Stimulated activated memory B cell treated with anti-CD40 and anti-IgM and Interleukin-4, amounts not matched to agents 10 μg/mL and 1 μg/mL and 100 μg/mL, for 72 hours (primary cell): Measurements from ENCODE around the gene BABAM2.

ENCODE experiments used
- ATAC-seq: fragments of 150-1000 bp; cut with Tn5 transposase; 2 replicates; pipeline ENCODE4 v1.10.0; 2021
- H3K27ac Mint-ChIP-seq: one replicate; pipeline ENCODE4 v1.8.0; 2022; ENCODE audit warnings: mild to moderate bottlenecking, mixed read lengths
- H3K27me3 Mint-ChIP-seq: one replicate; pipeline ENCODE4 v1.8.0; 2022; ENCODE audit warnings: mixed read lengths
- H3K36me3 Mint-ChIP-seq: one replicate; pipeline ENCODE4 v1.8.0; 2022; ENCODE audit warnings: mixed read lengths
- H3K4me1 Mint-ChIP-seq: one replicate; pipeline ENCODE4 v1.8.0; 2022; ENCODE audit warnings: mixed read lengths
- H3K4me3 Mint-ChIP-seq: one replicate; pipeline ENCODE4 v1.8.0; 2022; ENCODE audit warnings: mild to moderate bottlenecking, moderate library complexity, mixed read lengths
- H3K9me3 Mint-ChIP-seq: one replicate; pipeline ENCODE4 v1.8.0; 2022; ENCODE audit warnings: mixed read lengths

The BABAM2 gene

DNA sequence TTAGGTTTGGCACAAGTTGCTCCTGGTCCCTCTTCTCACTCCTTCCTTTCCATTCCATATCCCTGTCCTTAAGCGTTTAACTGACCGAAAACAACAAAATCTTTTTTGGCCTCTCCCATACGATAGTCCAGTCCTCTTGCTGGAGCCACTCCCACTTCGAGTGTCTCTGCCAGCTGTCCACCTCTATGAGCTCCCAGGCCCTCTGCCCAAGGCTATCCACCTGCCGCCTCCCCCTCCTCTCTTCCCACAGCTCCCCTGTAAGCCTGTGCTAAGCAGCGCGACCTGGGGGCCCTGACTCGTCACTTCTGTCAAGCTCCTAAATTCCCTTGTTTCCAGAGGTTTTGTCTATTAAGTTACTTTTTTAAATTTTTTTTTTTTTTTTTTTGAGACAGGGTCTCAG, 455.1 kb downstream of the BABAM2 start:
- H3K27me3 Mint-ChIP-seq, result peaks cover 19% of the 10 kb centered on the region
- no peaks in the 10 kb centered on the region for H3K9me3 Mint-ChIP-seq
- H3K36me3 Mint-ChIP-seq, result no peaks in the 10 kb centered on the region
- no peak overlapping the region for H3K27ac Mint-ChIP-seq
- H3K4me3 Mint-ChIP-seq, result no peak overlapping the region
- H3K4me1 Mint-ChIP-seq, result peaks cover 5% of the 10 kb centered on the region
- no peak for ATAC-seq

DNA sequence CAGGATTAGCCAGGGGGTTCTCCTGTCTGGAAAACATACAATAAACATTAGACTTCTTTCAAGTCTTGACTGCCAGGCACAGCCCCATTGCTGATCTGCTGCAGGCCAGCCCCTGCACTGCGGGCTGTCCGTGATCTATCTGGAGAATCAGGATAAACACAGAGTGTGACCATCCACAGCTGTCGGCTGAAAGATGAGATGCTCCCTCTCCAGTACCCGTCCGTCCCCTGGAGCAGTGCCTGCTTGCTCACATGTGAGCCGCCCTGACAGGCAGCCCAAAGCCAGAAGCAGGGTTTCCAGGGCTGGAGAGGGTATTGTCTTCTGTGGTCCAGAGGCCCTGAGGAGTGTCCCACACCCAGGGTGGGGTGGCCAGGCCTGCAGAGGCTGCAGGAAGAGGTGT, 456.1 kb downstream of the BABAM2 start:
- ATAC-seq, result no peak
- H3K27ac Mint-ChIP-seq, result no peak overlapping the region
- H3K27me3 Mint-ChIP-seq, result peaks cover 19% of the 10 kb centered on the region
- H3K9me3 Mint-ChIP-seq, result no peaks in the 10 kb centered on the region
- no peak overlapping the region for H3K4me3 Mint-ChIP-seq
- H3K4me1 Mint-ChIP-seq, result peaks cover 11% of the 10 kb centered on the region
- no peaks in the 10 kb centered on the region for H3K36me3 Mint-ChIP-seq

GRCh38 chr2:28347193-28347592, 456.7 kb downstream of the BABAM2 start:
- Mint-ChIP-seq H3K36me3 (no peaks in the 10 kb centered on the region), H3K9me3 (no peaks in the 10 kb centered on the region), H3K4me3 (no peak overlapping the region), H3K27ac (peak overlapping the region; percentile 48), H3K4me1 (peaks cover 17% of the 10 kb centered on the region), H3K27me3 (peaks cover 19% of the 10 kb centered on the region)
- no peak for ATAC-seq

DNA sequence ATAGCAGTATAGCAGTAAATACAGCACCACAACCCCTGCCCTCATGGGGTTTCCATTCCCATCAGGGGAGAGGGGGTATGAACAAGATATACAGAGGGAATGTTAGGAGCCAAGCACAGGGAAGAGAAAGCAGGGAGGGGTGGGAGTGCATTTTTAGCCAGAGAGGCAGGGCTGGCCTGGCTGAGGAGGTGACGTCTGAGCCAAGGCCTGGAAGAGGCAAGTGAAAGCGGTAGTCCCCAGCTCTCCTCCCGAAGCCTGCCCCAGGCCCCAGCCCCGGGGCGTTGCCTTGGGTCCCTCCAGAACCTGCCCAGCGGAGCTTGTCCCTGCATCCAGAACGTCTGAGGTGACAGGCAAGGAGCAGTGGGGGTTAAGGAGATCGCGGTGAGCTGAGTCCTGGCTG, 457.1 kb downstream of the BABAM2 start:
- Mint-ChIP-seq H3K27me3 (peaks cover 23% of the 10 kb centered on the region), H3K4me3 (no peak overlapping the region), H3K4me1 (peaks cover 21% of the 10 kb centered on the region), H3K27ac (peak overlapping the region; percentile 48), H3K36me3 (no peaks in the 10 kb centered on the region), H3K9me3 (no peaks in the 10 kb centered on the region)
- ATAC-seq, result no peak

DNA sequence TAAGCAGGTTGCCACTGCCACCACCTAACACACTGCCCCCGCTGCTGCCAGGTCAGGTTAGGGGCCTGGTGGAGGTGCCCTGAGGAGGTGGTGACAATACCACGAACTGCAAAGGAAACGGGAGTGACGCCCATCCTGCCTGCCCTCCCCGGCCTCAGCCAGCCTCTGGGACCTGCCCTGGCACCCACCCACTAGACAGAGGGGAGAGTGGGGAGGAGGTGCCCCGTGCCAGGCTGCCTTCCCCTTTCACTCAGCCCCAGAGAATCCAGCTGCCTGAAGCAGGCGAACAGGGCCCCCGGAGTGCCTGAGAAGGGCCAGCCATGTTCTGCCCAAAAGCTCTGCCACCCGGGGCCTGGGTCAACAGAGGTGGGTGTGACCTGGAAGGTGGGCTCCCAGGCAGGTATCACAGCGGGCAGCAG, 457.6 kb downstream of the BABAM2 start:
- H3K4me3 Mint-ChIP-seq, result no peak overlapping the region
- peaks cover 26% of the 10 kb centered on the region for H3K27me3 Mint-ChIP-seq
- no peaks in the 10 kb centered on the region for H3K36me3 Mint-ChIP-seq
- H3K27ac Mint-ChIP-seq, result peak overlapping the region; percentile 48
- peaks cover 24% of the 10 kb centered on the region for H3K4me1 Mint-ChIP-seq
- no peaks in the 10 kb centered on the region for H3K9me3 Mint-ChIP-seq
- peak; percentile 67 for ATAC-seq

DNA sequence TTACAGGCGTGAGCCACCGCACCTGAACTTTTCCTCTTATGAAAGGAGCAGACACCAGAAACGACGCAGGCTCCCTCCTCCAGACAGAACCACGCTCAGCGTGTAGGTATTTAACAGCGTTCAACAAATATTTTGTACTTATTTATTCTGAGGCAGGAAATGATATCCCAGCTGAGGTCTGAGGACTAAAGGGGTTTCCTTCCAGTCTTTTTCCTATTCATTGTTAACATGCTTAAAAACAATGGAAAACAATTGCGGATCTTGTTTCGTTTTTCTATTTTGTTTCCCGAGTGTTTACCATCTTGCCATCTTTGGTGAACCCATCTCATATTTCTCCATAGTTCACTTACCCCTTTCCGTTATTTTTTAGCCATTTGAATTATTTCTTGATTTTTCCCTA, 458.4 kb downstream of the BABAM2 start:
- Mint-ChIP-seq H3K9me3 (no peaks in the 10 kb centered on the region), H3K27ac (peak overlapping the region; percentile 48), H3K4me3 (no peak overlapping the region), H3K4me1 (peaks cover 24% of the 10 kb centered on the region), H3K36me3 (no peaks in the 10 kb centered on the region), H3K27me3 (peaks cover 26% of the 10 kb centered on the region)
- ATAC-seq, result no peak

GRCh38 chr2:28349546-28350165, 459.1 kb downstream of the BABAM2 start:
- H3K4me3 Mint-ChIP-seq, result no peak overlapping the region
- peaks cover 24% of the 10 kb centered on the region for H3K4me1 Mint-ChIP-seq
- peaks cover 26% of the 10 kb centered on the region for H3K27me3 Mint-ChIP-seq
- no peak for ATAC-seq
- H3K9me3 Mint-ChIP-seq, result no peaks in the 10 kb centered on the region
- peak overlapping the region; percentile 48 for H3K27ac Mint-ChIP-seq
- H3K36me3 Mint-ChIP-seq, result no peaks in the 10 kb centered on the region

- H3K36me3 Mint-ChIP-seq, result no peaks in the 10 kb centered on the region
- ATAC-seq, result no peak
- H3K4me3 Mint-ChIP-seq, result no peak overlapping the region
- peaks cover 24% of the 10 kb centered on the region for H3K27me3 Mint-ChIP-seq
- no peaks in the 10 kb centered on the region for H3K9me3 Mint-ChIP-seq
- peaks cover 24% of the 10 kb centered on the region for H3K4me1 Mint-ChIP-seq
- H3K27ac Mint-ChIP-seq, result no peak overlapping the region
Measured at GRCh38 chr2:28350196-28350595, 459.7 kb downstream of the BABAM2 start.

DNA sequence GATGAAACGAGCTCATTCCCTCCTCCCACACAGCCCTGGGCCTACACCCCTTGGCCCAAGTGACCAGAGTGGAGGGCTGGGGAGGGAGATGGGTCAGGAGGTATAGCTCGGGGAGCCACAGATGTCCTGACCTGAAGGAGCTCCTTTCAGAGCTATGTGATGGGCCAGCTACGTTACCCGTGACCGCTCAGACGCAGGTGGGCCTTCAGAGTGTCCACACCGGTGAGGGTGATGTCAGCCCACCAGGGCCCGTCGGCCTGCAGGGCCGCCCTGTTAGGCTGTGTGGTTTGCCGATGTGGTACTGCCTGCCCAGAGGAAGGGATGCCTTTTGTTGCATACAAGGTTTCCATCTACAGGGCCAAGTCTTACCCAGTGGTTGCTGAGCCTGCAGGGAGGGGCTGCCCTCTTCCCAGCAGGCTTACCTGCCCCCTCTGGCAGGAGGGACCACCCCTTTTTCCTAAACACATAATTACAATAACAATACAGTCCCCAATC, 460.3 kb downstream of the BABAM2 start:
- Mint-ChIP-seq H3K27ac (peak overlapping the region; percentile 88), H3K36me3 (no peaks in the 10 kb centered on the region), H3K27me3 (peaks cover 17% of the 10 kb centered on the region), H3K4me3 (no peak overlapping the region), H3K9me3 (no peaks in the 10 kb centered on the region), H3K4me1 (peaks cover 24% of the 10 kb centered on the region)
- no peak for ATAC-seq

DNA sequence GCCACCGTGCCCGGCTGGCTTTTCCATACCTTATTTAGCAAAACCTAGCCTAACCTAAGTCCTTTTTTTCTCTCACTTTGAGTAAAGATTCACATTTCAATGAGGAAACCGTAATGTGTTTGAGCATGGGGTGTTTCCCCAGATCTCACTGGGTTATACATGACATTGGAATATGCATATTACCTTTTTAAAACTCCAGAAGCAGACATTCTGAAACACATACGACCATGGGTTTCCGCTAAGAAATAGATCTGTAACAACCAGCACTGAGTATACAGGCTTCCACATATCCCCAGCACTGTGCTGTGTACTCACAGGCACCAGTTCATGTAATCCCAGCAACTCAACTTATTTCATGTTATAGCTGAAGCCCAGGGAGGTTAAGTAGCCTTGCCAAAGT, 461.1 kb downstream of the BABAM2 start:
- Mint-ChIP-seq H3K4me3 (no peak overlapping the region), H3K36me3 (no peaks in the 10 kb centered on the region), H3K27me3 (peaks cover 16% of the 10 kb centered on the region), H3K9me3 (no peaks in the 10 kb centered on the region), H3K27ac (peak overlapping the region; percentile 88), H3K4me1 (peaks cover 24% of the 10 kb centered on the region)
- peak; percentile 57 for ATAC-seq

DNA sequence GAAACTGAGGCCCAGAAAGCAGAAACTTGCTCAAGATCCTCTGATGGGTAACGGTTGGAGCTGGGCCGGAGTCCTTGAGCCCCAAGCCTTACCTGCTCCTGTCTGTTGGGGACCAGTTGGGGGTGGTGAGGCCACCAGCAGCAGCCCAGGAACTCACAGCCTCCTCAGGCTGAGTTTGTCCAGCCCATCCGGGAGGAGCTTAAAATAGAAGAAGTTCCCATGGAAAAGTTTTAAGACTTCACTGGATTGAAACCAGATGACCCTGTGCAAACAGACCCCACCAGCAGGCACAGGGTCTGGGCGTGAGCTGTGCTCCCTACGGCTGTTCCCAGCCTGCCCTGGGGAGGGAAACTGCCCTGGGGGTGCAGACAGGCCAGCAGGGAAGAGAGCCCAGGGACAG, 461.6 kb downstream of the BABAM2 start:
- H3K27me3 Mint-ChIP-seq, result peaks cover 16% of the 10 kb centered on the region
- peak overlapping the region; percentile 88 for H3K27ac Mint-ChIP-seq
- no peaks in the 10 kb centered on the region for H3K9me3 Mint-ChIP-seq
- H3K4me3 Mint-ChIP-seq, result no peak overlapping the region
- peaks cover 24% of the 10 kb centered on the region for H3K4me1 Mint-ChIP-seq
- H3K36me3 Mint-ChIP-seq, result no peaks in the 10 kb centered on the region
- ATAC-seq, result no peak

GRCh38 chr2:28352610-28353195, 462.2 kb downstream of the BABAM2 start:
- H3K27me3 Mint-ChIP-seq, result peaks cover 16% of the 10 kb centered on the region
- H3K4me1 Mint-ChIP-seq, result peaks cover 19% of the 10 kb centered on the region
- no peak overlapping the region for H3K4me3 Mint-ChIP-seq
- no peaks in the 10 kb centered on the region for H3K9me3 Mint-ChIP-seq
- peak overlapping the region; percentile 88 for H3K27ac Mint-ChIP-seq
- no peaks in the 10 kb centered on the region for H3K36me3 Mint-ChIP-seq
- ATAC-seq, result no peak

DNA sequence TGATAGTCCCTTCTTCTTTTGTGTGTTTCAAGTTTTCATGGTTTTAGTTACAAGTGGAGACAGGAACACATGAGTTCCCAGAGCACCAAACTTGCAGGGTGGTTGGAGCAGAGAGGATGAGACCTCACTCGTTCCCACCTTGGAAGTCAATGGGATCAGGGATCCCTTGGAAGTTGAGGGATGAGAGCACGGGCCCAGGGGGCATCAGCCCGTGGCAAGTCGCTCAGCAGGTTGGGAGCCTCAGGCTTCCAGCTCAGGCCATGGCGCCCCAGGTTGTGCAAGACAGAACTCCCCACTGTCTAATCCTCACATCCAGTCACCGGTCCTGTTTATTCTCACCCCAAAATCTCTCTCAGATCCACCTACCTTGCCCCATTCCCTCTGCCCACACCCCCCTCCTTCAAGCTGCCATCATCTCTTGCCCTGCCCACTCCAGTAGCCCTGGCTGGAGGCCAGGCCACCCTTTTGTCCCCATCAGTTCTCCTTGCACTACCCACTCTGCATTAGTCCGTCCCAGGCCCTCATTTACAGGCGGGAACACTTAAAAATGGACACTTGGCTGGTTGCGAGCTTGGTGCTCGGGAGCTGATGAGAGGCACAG, 464.5 kb downstream of the BABAM2 start:
- H3K27me3 Mint-ChIP-seq, result peaks cover 7% of the 10 kb centered on the region
- ATAC-seq, result no peak
- H3K4me3 Mint-ChIP-seq, result no peak overlapping the region
- no peaks in the 10 kb centered on the region for H3K36me3 Mint-ChIP-seq
- H3K27ac Mint-ChIP-seq, result peak overlapping the region; percentile 84
- H3K4me1 Mint-ChIP-seq, result peaks cover 35% of the 10 kb centered on the region
- H3K9me3 Mint-ChIP-seq, result no peaks in the 10 kb centered on the region

- Mint-ChIP-seq H3K27me3 (peaks cover 7% of the 10 kb centered on the region), H3K9me3 (no peaks in the 10 kb centered on the region), H3K36me3 (no peaks in the 10 kb centered on the region), H3K4me3 (no peak overlapping the region), H3K27ac (peak overlapping the region; percentile 84), H3K4me1 (peaks cover 37% of the 10 kb centered on the region)
- no peak for ATAC-seq
Measured at GRCh38 chr2:28355521-28356094, 465.1 kb downstream of the BABAM2 start.

DNA sequence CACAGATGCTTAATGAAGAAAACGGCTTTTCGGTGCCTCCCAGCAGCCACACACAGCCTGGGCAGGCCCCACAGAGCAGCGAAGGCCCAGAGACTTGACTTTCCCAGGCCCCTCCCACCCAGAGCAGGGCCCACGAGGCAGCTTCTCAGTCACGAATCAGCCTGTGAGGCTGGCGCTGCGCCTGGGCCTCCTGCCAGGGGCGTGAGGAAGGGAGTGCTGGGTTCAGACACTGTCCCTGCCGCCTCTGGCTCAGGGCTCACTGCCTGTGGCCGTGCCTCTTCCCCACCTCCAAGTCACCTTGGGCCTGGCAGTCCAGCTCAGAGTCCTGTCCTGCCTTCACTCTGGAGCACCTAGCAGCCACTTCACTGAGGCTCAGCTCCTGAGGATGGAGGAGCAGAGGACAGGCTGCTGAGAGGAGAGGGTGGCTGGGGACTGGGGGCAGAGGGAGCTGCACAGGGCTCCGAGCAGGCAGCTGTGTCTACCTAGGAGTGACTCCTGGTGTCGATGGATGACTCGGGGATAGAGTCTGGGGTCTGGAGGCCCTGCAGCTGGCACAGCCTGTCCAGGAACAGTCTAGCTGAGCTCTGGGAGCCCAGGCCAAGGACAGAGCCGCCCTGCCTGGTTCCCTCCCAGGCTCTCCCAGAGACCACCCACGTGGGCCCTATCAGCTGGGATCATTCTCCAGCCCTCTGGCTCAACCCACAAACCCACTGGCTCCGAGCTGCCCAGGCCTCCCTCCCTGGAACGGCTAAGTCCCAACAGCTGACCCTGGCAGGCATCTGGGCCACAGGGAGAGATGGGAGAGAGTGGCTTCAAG, 465.8 kb downstream of the BABAM2 start:
- no peaks in the 10 kb centered on the region for H3K9me3 Mint-ChIP-seq

More for the DNA sequence above, 465.8 kb downstream of the BABAM2 start:
- H3K4me3 Mint-ChIP-seq, result no peak overlapping the region
- H3K27me3 Mint-ChIP-seq, result peaks cover 7% of the 10 kb centered on the region
- H3K27ac Mint-ChIP-seq, result peak overlapping the region; percentile 84
- H3K36me3 Mint-ChIP-seq, result no peaks in the 10 kb centered on the region
- no peak for ATAC-seq
- H3K4me1 Mint-ChIP-seq, result peaks cover 35% of the 10 kb centered on the region
